Ishikawa (cell line): Measurements from ENCODE around the gene PCK1.

Source experiments
- CEBPB ChIP-seq: IDR thresholded peaks from 2 replicates; pipeline ENCODE4 v1.6.1; 2012
- CREB1 ChIP-seq: IDR thresholded peaks from 2 replicates; pipeline ENCODE4 v1.6.1; 2012; ENCODE audit warnings: low read depth
- EP300 ChIP-seq: IDR thresholded peaks from 2 replicates; pipeline ENCODE4 v1.6.1; 2012; ENCODE audit warnings: borderline replicate concordance
- FOXM1 ChIP-seq: IDR thresholded peaks from 2 replicates; pipeline ENCODE4 v1.6.1; 2012; ENCODE audit warnings: low read depth, borderline replicate concordance
- MAX ChIP-seq: IDR thresholded peaks from 2 replicates; pipeline ENCODE4 v1.6.1; 2012
- REST ChIP-seq: IDR thresholded peaks from 2 replicates; pipeline ENCODE4 v1.6.1; 2012; ENCODE audit warnings: low read depth, mild to moderate bottlenecking
- TEAD4 ChIP-seq: IDR thresholded peaks from 2 replicates; pipeline ENCODE4 v1.6.1; 2012
- YY1 ChIP-seq: IDR thresholded peaks from 2 replicates; pipeline ENCODE4 v1.6.1; 2012; ENCODE audit warnings: low read depth
- ZBTB7A ChIP-seq: IDR thresholded peaks from 2 replicates; pipeline ENCODE4 v1.6.1; 2012; ENCODE audit warnings: low read depth

GRCh38 chr20:57611586-57612311 lies 50.8 kb downstream of the PCK1 start:
- TF ChIP-seq CREB1 (no peak), CEBPB (no peak), MAX (no peak), ZBTB7A (no peak), REST (no peak), EP300 (no peak), FOXM1 (no peak), YY1 (no peak), TEAD4 (no peak)
